Panc1 (cell line): Measurements from ENCODE around the gene EYA3.

Experiments
- CTCF ChIP-seq: fragments of 450-650 bp; IDR thresholded peaks from 2 replicates; pipeline ENCODE4 v1.5.1; 2017; ENCODE audit warnings: mild to moderate bottlenecking
- POLR2AphosphoS5 ChIP-seq: IDR thresholded peaks from 2 replicates; pipeline ENCODE4 v1.6.1; 2012; ENCODE audit warnings: mild to moderate bottlenecking, low read depth, low read length, moderate library complexity
- TCF7L2 ChIP-seq: IDR thresholded peaks from 2 replicates; pipeline ENCODE4 v1.6.1; 2011; ENCODE audit warnings: mild to moderate bottlenecking, low read depth, low read length, inconsistent platforms
- TF ChIP-seq, protein P1 (sequence below), 2 experiments: IDR thresholded peaks; 2 replicates each; pipeline ENCODE4 v1.6.1; 2011 to 2012; ENCODE audit warnings: low read depth in 2 of 2, control low read depth in 1 of 2, low read length in 1 of 2, mild to moderate bottlenecking in 1 of 2, moderate library complexity in 1 of 2; ENCODE audit not compliant: insufficient read depth in 1 of 2

DNA sequence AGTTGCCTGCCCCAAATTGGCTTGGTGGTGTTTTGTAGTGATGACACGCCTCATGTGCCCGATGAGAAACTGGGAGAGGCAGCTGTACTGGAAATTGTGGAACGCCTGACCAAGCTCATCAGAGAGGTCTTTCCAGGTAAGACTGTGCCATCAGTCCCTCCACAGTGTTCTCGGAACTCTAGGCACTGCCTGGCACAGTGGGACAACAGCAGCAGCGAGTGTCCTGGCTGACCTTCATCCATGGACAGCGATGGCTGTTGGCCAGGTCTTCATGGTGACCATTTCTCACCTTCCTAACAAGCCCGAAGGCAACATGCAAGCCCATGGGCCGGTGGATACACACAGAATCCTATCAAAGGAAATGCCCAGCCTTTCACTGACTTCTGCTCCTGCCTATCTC, 139.4 kb downstream of the EYA3 start:
- no peak for TF ChIP-seq CTCF
- TF ChIP-seq, protein P1, sequence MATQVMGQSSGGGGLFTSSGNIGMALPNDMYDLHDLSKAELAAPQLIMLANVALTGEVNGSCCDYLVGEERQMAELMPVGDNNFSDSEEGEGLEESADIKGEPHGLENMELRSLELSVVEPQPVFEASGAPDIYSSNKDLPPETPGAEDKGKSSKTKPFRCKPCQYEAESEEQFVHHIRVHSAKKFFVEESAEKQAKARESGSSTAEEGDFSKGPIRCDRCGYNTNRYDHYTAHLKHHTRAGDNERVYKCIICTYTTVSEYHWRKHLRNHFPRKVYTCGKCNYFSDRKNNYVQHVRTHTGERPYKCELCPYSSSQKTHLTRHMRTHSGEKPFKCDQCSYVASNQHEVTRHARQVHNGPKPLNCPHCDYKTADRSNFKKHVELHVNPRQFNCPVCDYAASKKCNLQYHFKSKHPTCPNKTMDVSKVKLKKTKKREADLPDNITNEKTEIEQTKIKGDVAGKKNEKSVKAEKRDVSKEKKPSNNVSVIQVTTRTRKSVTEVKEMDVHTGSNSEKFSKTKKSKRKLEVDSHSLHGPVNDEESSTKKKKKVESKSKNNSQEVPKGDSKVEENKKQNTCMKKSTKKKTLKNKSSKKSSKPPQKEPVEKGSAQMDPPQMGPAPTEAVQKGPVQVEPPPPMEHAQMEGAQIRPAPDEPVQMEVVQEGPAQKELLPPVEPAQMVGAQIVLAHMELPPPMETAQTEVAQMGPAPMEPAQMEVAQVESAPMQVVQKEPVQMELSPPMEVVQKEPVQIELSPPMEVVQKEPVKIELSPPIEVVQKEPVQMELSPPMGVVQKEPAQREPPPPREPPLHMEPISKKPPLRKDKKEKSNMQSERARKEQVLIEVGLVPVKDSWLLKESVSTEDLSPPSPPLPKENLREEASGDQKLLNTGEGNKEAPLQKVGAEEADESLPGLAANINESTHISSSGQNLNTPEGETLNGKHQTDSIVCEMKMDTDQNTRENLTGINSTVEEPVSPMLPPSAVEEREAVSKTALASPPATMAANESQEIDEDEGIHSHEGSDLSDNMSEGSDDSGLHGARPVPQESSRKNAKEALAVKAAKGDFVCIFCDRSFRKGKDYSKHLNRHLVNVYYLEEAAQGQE (IDR thresholded peaks at IDR 0.05; ENCODE audit: insufficient read depth in 1 of 2, low read depth in 2 of 2, low read length in 1 of 2): no peak
- no peak for TF ChIP-seq POLR2AphosphoS5
- no peak for TF ChIP-seq TCF7L2
